ENCODE results near the gene SLC25A4. TPM values are rescaled to one million over a fixed set of nuclear protein-coding genes. Genes with fewer than 3 reads are reported as not detected.
A peak's percentile ranks its signal among the peaks of the same experiment; 100 is the strongest.
"Not testable (repeated sequence)": the region's sequence is repeated elsewhere in the genome, so short reads cannot be mapped to it uniquely, and the experiment has no call there.

The SLC25A4 gene
- total RNA-seq, 1 donor from 2014 or later, result 33.1 TPM

DNA sequence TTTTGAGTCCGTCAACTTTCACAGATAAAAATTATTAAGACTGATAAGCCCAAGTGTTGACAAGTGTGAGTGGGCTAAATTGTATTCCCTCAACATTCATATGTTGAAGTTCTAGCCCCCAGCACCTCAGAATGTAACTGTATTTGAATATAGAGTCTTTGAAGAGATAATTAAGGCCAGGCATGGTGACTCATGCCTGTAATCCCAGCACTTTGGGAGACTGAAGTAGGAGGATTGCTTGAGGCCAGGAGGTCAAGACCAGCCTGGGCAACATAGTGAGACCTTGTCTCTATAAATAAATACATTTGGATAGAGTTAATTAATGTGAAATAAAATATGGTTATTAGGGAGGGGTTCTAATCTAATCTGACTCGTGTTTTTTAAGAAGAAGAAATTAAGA lies 29.7 kb upstream of the SLC25A4 start:
- DNase-seq (no peak), ATAC-seq (no peak)
- H3K27ac ChIP-seq, result no peak overlapping the region
- H3K9me3 ChIP-seq, result no peaks in the 10 kb centered on the region
- TF ChIP-seq, protein P1, sequence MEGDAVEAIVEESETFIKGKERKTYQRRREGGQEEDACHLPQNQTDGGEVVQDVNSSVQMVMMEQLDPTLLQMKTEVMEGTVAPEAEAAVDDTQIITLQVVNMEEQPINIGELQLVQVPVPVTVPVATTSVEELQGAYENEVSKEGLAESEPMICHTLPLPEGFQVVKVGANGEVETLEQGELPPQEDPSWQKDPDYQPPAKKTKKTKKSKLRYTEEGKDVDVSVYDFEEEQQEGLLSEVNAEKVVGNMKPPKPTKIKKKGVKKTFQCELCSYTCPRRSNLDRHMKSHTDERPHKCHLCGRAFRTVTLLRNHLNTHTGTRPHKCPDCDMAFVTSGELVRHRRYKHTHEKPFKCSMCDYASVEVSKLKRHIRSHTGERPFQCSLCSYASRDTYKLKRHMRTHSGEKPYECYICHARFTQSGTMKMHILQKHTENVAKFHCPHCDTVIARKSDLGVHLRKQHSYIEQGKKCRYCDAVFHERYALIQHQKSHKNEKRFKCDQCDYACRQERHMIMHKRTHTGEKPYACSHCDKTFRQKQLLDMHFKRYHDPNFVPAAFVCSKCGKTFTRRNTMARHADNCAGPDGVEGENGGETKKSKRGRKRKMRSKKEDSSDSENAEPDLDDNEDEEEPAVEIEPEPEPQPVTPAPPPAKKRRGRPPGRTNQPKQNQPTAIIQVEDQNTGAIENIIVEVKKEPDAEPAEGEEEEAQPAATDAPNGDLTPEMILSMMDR (IDR thresholded peaks at IDR 0.05), result no peak
- H3K27me3 ChIP-seq (ENCODE audit: low read depth), result no peaks in the 10 kb centered on the region
- no peak overlapping the region for H3K4me3 ChIP-seq
- no peaks in the 10 kb centered on the region for H3K36me3 ChIP-seq
- H3K4me1 ChIP-seq, result peaks cover 16% of the 10 kb centered on the region
- intact Hi-C loops (cut with DNase I), result no loop called here

DNA sequence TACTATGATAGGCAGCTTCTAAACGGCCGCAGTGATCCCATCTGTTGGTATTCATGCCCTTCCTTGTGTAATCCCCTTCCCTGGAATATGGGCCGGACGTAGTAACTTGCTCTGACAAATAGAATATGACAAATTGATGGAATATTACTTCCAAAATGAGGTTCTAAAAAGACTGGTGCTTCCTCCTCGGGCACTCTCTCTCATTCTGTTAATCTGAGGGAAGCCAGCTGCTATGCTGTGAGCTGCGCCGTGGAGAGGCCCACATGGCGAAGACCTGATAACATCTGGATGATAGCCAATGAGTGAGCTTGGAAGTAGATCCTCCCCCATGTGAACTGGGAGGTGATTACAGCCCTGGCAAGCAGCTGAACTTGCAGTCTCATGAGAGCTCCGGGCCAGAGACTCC lies 27.2 kb upstream of the SLC25A4 start:
- H3K27ac ChIP-seq, result no peak overlapping the region
- TF ChIP-seq, protein P1 (IDR thresholded peaks at IDR 0.05), result no peak
- H3K4me1 ChIP-seq, result peaks cover 16% of the 10 kb centered on the region
- no peaks in the 10 kb centered on the region for H3K9me3 ChIP-seq
- no peaks in the 10 kb centered on the region for H3K27me3 ChIP-seq (ENCODE audit: low read depth)
- intact Hi-C loops (cut with DNase I), result no loop called here
- no peaks in the 10 kb centered on the region for H3K36me3 ChIP-seq
- H3K4me3 ChIP-seq, result no peak overlapping the region
- DNase-seq (no peak), ATAC-seq (peak; percentile 80)

DNA sequence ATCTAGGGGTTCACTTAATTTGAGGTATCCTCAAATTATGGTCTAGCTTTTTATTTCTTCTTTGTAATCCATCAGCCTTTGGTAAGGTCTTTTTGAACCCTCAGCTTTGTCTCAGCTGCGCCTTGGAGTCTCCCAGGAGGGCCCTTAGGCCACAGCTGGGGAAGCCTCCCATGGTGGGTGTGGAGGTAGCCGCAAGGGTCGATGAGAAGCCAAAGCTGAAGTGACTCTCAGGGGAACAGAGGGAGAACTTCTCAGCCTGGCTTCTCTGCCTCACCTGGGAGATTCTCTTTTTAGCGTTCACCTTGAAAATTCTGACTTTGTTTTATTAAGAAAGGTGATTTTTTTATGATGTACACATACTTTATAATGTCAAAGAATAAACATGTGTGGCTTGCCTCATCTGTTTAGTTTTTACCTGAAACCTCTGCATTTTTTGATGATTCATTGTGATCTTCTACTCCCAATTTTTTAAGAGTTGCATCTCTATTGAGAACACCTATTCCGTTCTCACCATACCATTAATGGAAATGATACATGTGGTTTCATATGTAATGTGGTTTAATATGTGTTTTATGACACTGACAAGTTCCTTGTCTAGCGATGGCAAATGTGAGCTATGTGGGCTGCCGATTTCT lies 25.6 kb upstream of the SLC25A4 start:
- ATAC-seq, result no peak
- Histone ChIP-seq H3K4me1 (peaks cover 11% of the 10 kb centered on the region), H3K27ac (no peak overlapping the region), H3K36me3 (no peaks in the 10 kb centered on the region), H3K4me3 (no peak overlapping the region), H3K27me3 (ENCODE audit: low read depth) (no peaks in the 10 kb centered on the region), H3K9me3 (no peaks in the 10 kb centered on the region)
- intact Hi-C loops (cut with DNase I), result no loop called here
- TF ChIP-seq, protein P1 (IDR thresholded peaks at IDR 0.05), result no peak
- no peak for DNase-seq

DNA sequence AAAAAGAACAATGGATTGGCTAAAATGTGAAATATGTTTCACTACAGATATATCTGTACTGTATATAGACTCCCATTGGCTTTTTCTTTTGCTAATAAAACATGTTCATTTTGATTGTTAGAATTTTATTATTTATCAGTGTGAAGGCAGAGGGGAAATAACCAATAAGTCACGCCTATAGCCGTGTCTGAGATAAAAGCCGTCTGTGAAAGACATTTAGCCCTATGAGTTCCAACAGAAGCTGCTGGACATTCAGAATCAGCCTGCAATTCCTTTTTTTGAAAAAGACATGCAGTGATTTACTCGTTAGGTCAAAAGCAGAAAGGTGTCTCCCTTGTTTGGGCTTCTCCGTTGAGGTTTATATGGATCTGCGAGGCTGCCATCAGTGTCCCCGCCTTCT lies 24.2 kb upstream of the SLC25A4 start:
- Histone ChIP-seq H3K4me1 (peaks cover 8% of the 10 kb centered on the region), H3K36me3 (no peaks in the 10 kb centered on the region), H3K27ac (no peak overlapping the region), H3K9me3 (no peaks in the 10 kb centered on the region), H3K4me3 (no peak overlapping the region), H3K27me3 (ENCODE audit: low read depth) (no peaks in the 10 kb centered on the region)
- ATAC-seq (no peak), DNase-seq (no peak)
- intact Hi-C loops (cut with DNase I), result no loop called here
- TF ChIP-seq, protein P1 (IDR thresholded peaks at IDR 0.05), result no peak

DNA sequence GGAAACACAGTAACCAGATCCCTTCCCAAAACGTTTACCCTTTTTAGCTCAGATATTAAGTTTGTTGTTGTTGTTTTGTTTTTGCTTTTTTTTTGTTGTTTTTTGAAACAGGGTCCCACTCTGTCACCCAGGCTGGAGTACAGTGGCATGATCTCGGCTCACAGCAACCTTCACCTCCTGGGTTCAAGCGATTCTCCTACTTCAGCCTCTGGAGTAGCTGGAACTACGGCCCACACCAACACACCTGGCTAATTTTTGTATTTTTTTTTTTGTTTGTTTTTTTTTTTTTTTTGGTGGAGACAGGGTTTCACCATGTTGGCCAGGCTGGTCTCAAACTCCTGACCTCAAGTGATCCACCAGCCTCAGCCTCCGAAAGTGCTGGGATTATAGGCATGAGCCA lies 23.6 kb upstream of the SLC25A4 start:
- H3K9me3 ChIP-seq; H3K36me3 ChIP-seq; DNase-seq; intact Hi-C loops (cut with DNase I); H3K4me3 ChIP-seq; H3K27ac ChIP-seq; ATAC-seq; H3K27me3 ChIP-seq (ENCODE audit: low read depth); H3K4me1 ChIP-seq: not testable (repeated sequence)

DNA sequence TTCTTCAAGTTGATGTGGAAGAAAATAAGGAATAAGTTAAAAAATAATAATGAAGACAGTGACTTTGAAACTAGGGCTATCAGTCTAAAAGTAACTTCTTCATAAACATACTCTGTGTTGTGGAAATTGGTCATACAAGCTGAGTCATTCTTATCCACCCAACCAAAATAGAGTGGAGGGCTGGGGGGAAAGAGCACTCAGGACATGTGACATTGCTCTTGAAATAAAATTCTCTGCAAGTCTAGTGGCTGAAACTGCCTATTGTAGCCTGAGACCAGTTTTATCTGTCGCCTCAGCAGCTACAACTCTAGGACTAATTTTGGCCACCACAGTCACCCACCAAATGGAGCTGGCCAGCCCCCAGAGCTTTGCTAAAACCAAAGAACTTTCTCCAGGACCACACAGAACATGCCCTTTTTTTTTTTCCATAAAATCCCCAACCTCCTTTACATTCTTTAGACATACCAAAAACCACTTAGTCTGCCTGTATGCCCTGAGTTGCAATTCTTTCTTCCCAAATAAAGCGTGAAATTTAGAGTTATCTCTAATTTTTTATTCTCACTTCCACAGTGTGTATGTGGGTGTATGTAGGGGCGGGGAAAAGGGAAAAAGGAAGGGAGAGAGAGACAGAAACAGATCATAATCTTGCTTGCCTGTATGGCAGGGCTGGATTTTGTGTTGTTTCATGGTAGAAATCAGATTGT lies 23.0 kb upstream of the SLC25A4 start:
- TF ChIP-seq, protein P1 (IDR thresholded peaks at IDR 0.05), result no peak
- no peaks in the 10 kb centered on the region for H3K9me3 ChIP-seq
- ATAC-seq (no peak), DNase-seq (no peak)
- no peaks in the 10 kb centered on the region for H3K36me3 ChIP-seq
- peaks cover 8% of the 10 kb centered on the region for H3K4me1 ChIP-seq
- intact Hi-C loops (cut with DNase I), result no loop called here
- H3K4me3 ChIP-seq, result no peak overlapping the region
- no peak overlapping the region for H3K27ac ChIP-seq
- no peaks in the 10 kb centered on the region for H3K27me3 ChIP-seq (ENCODE audit: low read depth)
